ENCODE measurements around the gene C19orf81. TPM values are rescaled to one million over a fixed set of nuclear protein-coding genes. Genes with fewer than 3 reads are reported as not detected.
"Not testable (repeated sequence)": the region's sequence is repeated elsewhere in the genome, so short reads cannot be mapped to it uniquely, and the experiment has no call there.

Gene C19orf81
- total RNA-seq, result 0.89 TPM in 1 of 2 replicates, not detected in the other

GRCh38 chr19:50649433-50650391 is at the start of gene C19orf81:
Gene C19orf81 (plus strand): TSS chr19:50649445. CDS start chr19:50649445, 0 bp downstream.
- DNase-seq (ENCODE audit: low read depth in 2 of 2), result peak in 1 of 2 donors; percentile 19

GRCh38 chr19:50601407-50602088 is 47.7 kb upstream of the C19orf81 start:
- DNase-seq (ENCODE audit: low read depth in 2 of 2), result peak in 1 of 2 donors; percentile 25

- no peak for DNase-seq (ENCODE audit: low read depth in 2 of 2)
These were observed 47.2 kb upstream of the C19orf81 start for GRCh38 chr19:50602089-50602422.

- no peak for DNase-seq (ENCODE audit: low read depth in 2 of 2)
These were observed 46.7 kb upstream of the C19orf81 start for GRCh38 chr19:50602496-50602895.

GRCh38 chr19:50602935-50603334 is 46.3 kb upstream of the C19orf81 start:
- no peak for DNase-seq (ENCODE audit: low read depth in 2 of 2)

- DNase-seq (ENCODE audit: low read depth in 2 of 2), result not testable (repeated sequence)
These were observed 44.8 kb upstream of the C19orf81 start for GRCh38 chr19:50604264-50605073.

GRCh38 chr19:50606059-50606836 is 43.0 kb upstream of the C19orf81 start:
- DNase-seq (ENCODE audit: low read depth in 2 of 2), result peak in 1 of 2 donors; percentile 9

- no peak for DNase-seq (ENCODE audit: low read depth in 2 of 2)
These were observed 41.9 kb upstream of the C19orf81 start for GRCh38 chr19:50607388-50607787.

GRCh38 chr19:50607874-50608785 is 41.1 kb upstream of the C19orf81 start:
- DNase-seq (ENCODE audit: low read depth in 2 of 2), result peak; percentile 73 to 92

- not testable (repeated sequence) for DNase-seq (ENCODE audit: low read depth in 2 of 2)
These were observed 36.5 kb upstream of the C19orf81 start for GRCh38 chr19:50612504-50613404.

GRCh38 chr19:50618379-50618778 is 30.9 kb upstream of the C19orf81 start:
- DNase-seq (ENCODE audit: low read depth in 2 of 2), result not testable (repeated sequence)

- DNase-seq (ENCODE audit: low read depth in 2 of 2), result not testable (repeated sequence)
These were observed 30.1 kb upstream of the C19orf81 start for GRCh38 chr19:50619184-50619583.

- not testable (repeated sequence) for DNase-seq (ENCODE audit: low read depth in 2 of 2)
These were observed 28.8 kb upstream of the C19orf81 start for GRCh38 chr19:50620394-50620906.

GRCh38 chr19:50624949-50625600 is 24.2 kb upstream of the C19orf81 start:
- no peak for DNase-seq (ENCODE audit: low read depth in 2 of 2)

- no peak for DNase-seq (ENCODE audit: low read depth in 2 of 2)
These were observed 23.2 kb upstream of the C19orf81 start for GRCh38 chr19:50626011-50626410.

GRCh38 chr19:50626795-50627194 is 22.4 kb upstream of the C19orf81 start:
- DNase-seq (ENCODE audit: low read depth in 2 of 2), result no peak

- DNase-seq (ENCODE audit: low read depth in 2 of 2), result no peak
These were observed 21.1 kb upstream of the C19orf81 start for GRCh38 chr19:50628146-50628545.

- no peak for DNase-seq (ENCODE audit: low read depth in 2 of 2)
These were observed 20.7 kb upstream of the C19orf81 start for GRCh38 chr19:50628551-50628950.

Data from dermis microvascular lymphatic vessel endothelial cell (primary cell).